GM19438 (cell line): Measurements from ENCODE around the gene ADAMTS2.
"Not testable (repeated sequence)": the region's sequence is repeated elsewhere in the genome, so short reads cannot be mapped to it uniquely, and the experiment has no call there.

Experiments
- ATAC-seq: cut with Tn5 transposase; IDR thresholded peaks from one replicate; pipeline ENCODE4 v1.9.1; 2021; ENCODE audit warnings: low read depth; ENCODE audit not compliant: unreplicated experiment

The ADAMTS2 gene

GRCh38 chr5:179300581-179301180 lies 44.6 kb downstream of the ADAMTS2 start:
- no peak for ATAC-seq

- ATAC-seq, result no peak
Measured at GRCh38 chr5:179298181-179298993, 46.9 kb downstream of the ADAMTS2 start.

- no peak for ATAC-seq
Measured at GRCh38 chr5:179297486-179298180, 47.6 kb downstream of the ADAMTS2 start.

- no peak for ATAC-seq
Measured at GRCh38 chr5:179297026-179297425, 48.2 kb downstream of the ADAMTS2 start.

- ATAC-seq, result no peak
Measured at GRCh38 chr5:179296150-179296821, 49.0 kb downstream of the ADAMTS2 start.

GRCh38 chr5:179295778-179296149 lies 49.5 kb downstream of the ADAMTS2 start:
- no peak for ATAC-seq

GRCh38 chr5:179294891-179295777 lies 50.1 kb downstream of the ADAMTS2 start:
- ATAC-seq, result no peak

GRCh38 chr5:179294131-179294780 lies 51.0 kb downstream of the ADAMTS2 start:
- no peak for ATAC-seq

- no peak for ATAC-seq
Measured at GRCh38 chr5:179292681-179293635, 52.3 kb downstream of the ADAMTS2 start.

- no peak for ATAC-seq
Measured at GRCh38 chr5:179292202-179292601, 53.1 kb downstream of the ADAMTS2 start.

- ATAC-seq, result no peak
Measured at GRCh38 chr5:179290681-179291540, 54.4 kb downstream of the ADAMTS2 start.

- no peak for ATAC-seq
Measured at GRCh38 chr5:179289756-179290385, 55.4 kb downstream of the ADAMTS2 start.

GRCh38 chr5:179288809-179289185 lies 56.5 kb downstream of the ADAMTS2 start:
- no peak for ATAC-seq

- no peak for ATAC-seq
Measured at GRCh38 chr5:179288101-179288808, 57.0 kb downstream of the ADAMTS2 start.

GRCh38 chr5:179287631-179288030 lies 57.6 kb downstream of the ADAMTS2 start:
- ATAC-seq, result no peak

GRCh38 chr5:179287071-179287470 lies 58.2 kb downstream of the ADAMTS2 start:
- no peak for ATAC-seq

GRCh38 chr5:179285776-179286162 lies 59.5 kb downstream of the ADAMTS2 start:
- ATAC-seq, result not testable (repeated sequence)
